ACC112 (cell line): Measurements from ENCODE around the gene NAALADL1.
"Not testable (repeated sequence)": the region's sequence is repeated elsewhere in the genome, so short reads cannot be mapped to it uniquely, and the experiment has no call there.

Experiments
- H2AFZ ChIP-seq: fragments of 200-600 bp; sonication (generic); one replicate; pipeline ENCODE4 v1.6.0; 2017; ENCODE audit warnings: antibody characterized with exemption, low read length; ENCODE audit not compliant: unreplicated experiment
- H3K27ac ChIP-seq: fragments of 200-600 bp; sonication (generic); 2 replicates; pipeline ENCODE4 v1.5.1; 2014; ENCODE audit warnings: low read depth, mild to moderate bottlenecking, antibody characterized with exemption, low read length, moderate library complexity
- H3K27me3 ChIP-seq: fragments of 200-600 bp; sonication (generic); 2 replicates; pipeline ENCODE4 v1.6.1; 2014; ENCODE audit warnings: mild to moderate bottlenecking, antibody characterized with exemption, low read length, moderate library complexity, mixed read lengths; ENCODE audit not compliant: insufficient read depth
- H3K36me3 ChIP-seq: fragments of 200-600 bp; sonication (generic); 2 replicates; pipeline ENCODE4 v1.6.1; 2016; ENCODE audit warnings: mild to moderate bottlenecking, antibody characterized with exemption, low read length, moderate library complexity, mixed read lengths; ENCODE audit not compliant: insufficient read depth
- H3K4me1 ChIP-seq: fragments of 200-600 bp; sonication (generic); one replicate; pipeline ENCODE4 v1.6.1; 2016; ENCODE audit warnings: low read length, mixed read lengths; ENCODE audit not compliant: insufficient read depth, unreplicated experiment, control insufficient read depth
- H3K4me3 ChIP-seq: fragments of 200-600 bp; sonication (generic); 2 replicates; pipeline ENCODE4 v1.5.1; 2014; ENCODE audit warnings: mild to moderate bottlenecking, low read depth, low read length
- H3K79me2 ChIP-seq: fragments of 200-600 bp; sonication (generic); one replicate; pipeline ENCODE4 v1.6.0; 2016; ENCODE audit warnings: low read length; ENCODE audit not compliant: control insufficient read depth, unreplicated experiment, insufficient read depth

Gene NAALADL1

GRCh38 chr11:65032216-65032615 is 26.1 kb downstream of the NAALADL1 start:
- no peaks in the 10 kb centered on the region for H3K79me2 ChIP-seq
- H3K36me3 ChIP-seq: no peaks in the 10 kb centered on the region
- H3K4me1 ChIP-seq: no peaks in the 10 kb centered on the region
- no peak overlapping the region for H3K27ac ChIP-seq
- no peak overlapping the region for H3K4me3 ChIP-seq
- no peaks in the 10 kb centered on the region for H3K27me3 ChIP-seq
- no peak overlapping the region for H2AFZ ChIP-seq

- Histone ChIP-seq H3K4me1 (no peaks in the 10 kb centered on the region), H3K4me3 (peak within 1 kb of the TSS; percentile 79), H3K27me3 (no peaks in the 10 kb centered on the region), H3K79me2 (no peaks in the 10 kb centered on the region), H3K27ac (peak within 1 kb of the TSS; percentile 39), H2AFZ (peak within 1 kb of the TSS; percentile 97), H3K36me3 (no peaks in the 10 kb centered on the region)
Observed at GRCh38 chr11:65027213-65028067, 30.9 kb downstream of the NAALADL1 start, which contains the start of gene SNX15. SNX15 (plus strand) TSS chr11:65027439; CDS start chr11:65027538, 99 bp downstream.

GRCh38 chr11:65026810-65027209 is 31.5 kb downstream of the NAALADL1 start:
- no peaks in the 10 kb centered on the region for H3K27me3 ChIP-seq
- no peaks in the 10 kb centered on the region for H3K36me3 ChIP-seq
- H3K27ac ChIP-seq: peak overlapping the region; percentile 39; the same call in 1 of the 2 replicates
- H3K79me2 ChIP-seq: no peaks in the 10 kb centered on the region
- H3K4me3 ChIP-seq: peak overlapping the region; percentile 79
- no peaks in the 10 kb centered on the region for H3K4me1 ChIP-seq
- H2AFZ ChIP-seq: peak overlapping the region; percentile 97

- not testable (repeated sequence) for H3K4me1 ChIP-seq, H3K27ac ChIP-seq, H3K36me3 ChIP-seq, H3K27me3 ChIP-seq, H2AFZ ChIP-seq, H3K4me3 ChIP-seq, H3K79me2 ChIP-seq
Observed at GRCh38 chr11:65023502-65023901, 34.9 kb downstream of the NAALADL1 start.

GRCh38 chr11:65021509-65021908 is 36.8 kb downstream of the NAALADL1 start:
- Histone ChIP-seq H2AFZ (no peak overlapping the region), H3K27ac (no peak overlapping the region), H3K27me3 (no peaks in the 10 kb centered on the region), H3K4me3 (no peak overlapping the region), H3K79me2 (no peaks in the 10 kb centered on the region), H3K4me1 (no peaks in the 10 kb centered on the region), H3K36me3 (0 out of 2 replicates have a peak, but pooled peaks cover 6% of the 10 kb centered on the region)

- no peaks in the 10 kb centered on the region for H3K79me2 ChIP-seq
- H3K4me1 ChIP-seq: no peaks in the 10 kb centered on the region
- no peak overlapping the region for H3K4me3 ChIP-seq
- no peak overlapping the region for H2AFZ ChIP-seq
- no peak overlapping the region for H3K27ac ChIP-seq
- 0 out of 2 replicates have a peak, but pooled peaks cover 6% of the 10 kb centered on the region for H3K36me3 ChIP-seq
- H3K27me3 ChIP-seq: no peaks in the 10 kb centered on the region
Observed at GRCh38 chr11:65021003-65021402, 37.4 kb downstream of the NAALADL1 start.

GRCh38 chr11:65019824-65020223 is 38.5 kb downstream of the NAALADL1 start:
- peaks cover 2% of the 10 kb centered on the region for H3K79me2 ChIP-seq
- 0 out of 2 replicates have a peak, but pooled peaks cover 6% of the 10 kb centered on the region for H3K36me3 ChIP-seq
- no peaks in the 10 kb centered on the region for H3K27me3 ChIP-seq
- no peak overlapping the region for H2AFZ ChIP-seq
- no peak overlapping the region for H3K27ac ChIP-seq
- no peak overlapping the region for H3K4me3 ChIP-seq
- H3K4me1 ChIP-seq: no peaks in the 10 kb centered on the region

- Histone ChIP-seq H3K27ac (no peak overlapping the region), H3K79me2 (peaks cover 2% of the 10 kb centered on the region), H3K27me3 (no peaks in the 10 kb centered on the region), H2AFZ (no peak overlapping the region), H3K4me3 (no peak overlapping the region), H3K4me1 (peaks cover 4% of the 10 kb centered on the region), H3K36me3 (0 out of 2 replicates have a peak, but pooled peaks cover 6% of the 10 kb centered on the region)
Observed at GRCh38 chr11:65017937-65018336, 40.4 kb downstream of the NAALADL1 start.

GRCh38 chr11:65016705-65017104 is 41.6 kb downstream of the NAALADL1 start:
- Histone ChIP-seq H3K36me3 (0 out of 2 replicates have a peak, but pooled peaks cover 6% of the 10 kb centered on the region), H3K4me3 (no peak overlapping the region), H3K79me2 (peaks cover 2% of the 10 kb centered on the region), H3K27me3 (no peaks in the 10 kb centered on the region), H3K27ac (no peak overlapping the region), H2AFZ (no peak overlapping the region), H3K4me1 (peaks cover 4% of the 10 kb centered on the region)

GRCh38 chr11:65014726-65015227 is 43.6 kb downstream of the NAALADL1 start:
- Histone ChIP-seq H3K27ac (peak overlapping the region; percentile 90), H3K4me1 (peaks cover 4% of the 10 kb centered on the region), H3K36me3 (0 out of 2 replicates have a peak, but pooled peaks cover 6% of the 10 kb centered on the region), H3K79me2 (peaks cover 2% of the 10 kb centered on the region), H3K27me3 (no peaks in the 10 kb centered on the region), H2AFZ (peak overlapping the region; percentile 99), H3K4me3 (peak overlapping the region; percentile 97)
